ENCODE data around the gene HOXA13.

The HOXA13 gene

DNA sequence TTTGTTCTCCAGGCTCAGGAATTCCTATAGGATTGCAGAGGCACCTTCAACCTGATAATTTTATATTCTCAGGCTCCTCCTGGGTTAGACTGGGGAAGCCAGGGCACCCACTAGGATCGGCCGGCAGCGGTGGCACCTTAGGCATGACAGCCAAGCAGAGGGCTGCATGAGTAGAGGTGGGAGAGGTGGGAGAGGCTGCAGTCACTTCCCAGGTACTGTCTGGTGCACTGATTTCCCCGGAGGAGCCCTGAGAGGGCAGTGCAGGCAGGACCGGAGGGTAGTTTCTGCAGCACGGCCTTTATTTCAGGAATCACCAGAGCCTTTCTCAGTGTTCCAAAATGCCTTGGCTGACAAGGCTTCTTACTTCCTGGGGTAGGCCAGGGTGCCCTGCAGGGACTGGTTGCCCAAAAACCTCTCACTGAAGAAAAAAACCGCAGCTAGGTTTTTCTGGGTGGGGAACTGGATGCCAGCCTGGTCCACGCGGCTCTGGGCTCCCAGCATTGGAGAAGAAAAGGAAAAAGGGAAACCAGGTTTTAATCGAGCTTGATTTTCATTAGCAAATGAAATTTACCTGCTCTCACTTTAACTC is 3.6 kb upstream of the HOXA13 start:
- no peaks in the 10 kb centered on the region for H3K9me3 ChIP-seq (ENCODE audit: insufficient read depth, low read length)
- H3K4me3 ChIP-seq (ENCODE audit: insufficient read length, low read depth) = no peak overlapping the region
- DNase-seq (ENCODE audit: low read depth, low spot score) = no peak
- H3K27me3 ChIP-seq (ENCODE audit: insufficient read depth, insufficient read length) = peaks cover 96% of the 10 kb centered on the region
- no peaks in the 10 kb centered on the region for H3K36me3 ChIP-seq (ENCODE audit: insufficient read depth, insufficient read length, low read length)
- no peak for TF ChIP-seq ZNF274 (IDR thresholded peaks at IDR 0.05; ENCODE audit: low read depth, low read length)
- TF ChIP-seq YY1 (IDR thresholded peaks at IDR 0.05; ENCODE audit: insufficient read depth, insufficient read length) = no peak
- no peak for TF ChIP-seq SUZ12 (IDR thresholded peaks at IDR 0.05; ENCODE audit: extremely low read depth, insufficient read depth, insufficient read length)
- H3K4me1 ChIP-seq (ENCODE audit: insufficient read depth, insufficient read length) = peaks cover 13% of the 10 kb centered on the region
- H3K9ac ChIP-seq (ENCODE audit: insufficient read length, low read depth) = no peak overlapping the region

DNA sequence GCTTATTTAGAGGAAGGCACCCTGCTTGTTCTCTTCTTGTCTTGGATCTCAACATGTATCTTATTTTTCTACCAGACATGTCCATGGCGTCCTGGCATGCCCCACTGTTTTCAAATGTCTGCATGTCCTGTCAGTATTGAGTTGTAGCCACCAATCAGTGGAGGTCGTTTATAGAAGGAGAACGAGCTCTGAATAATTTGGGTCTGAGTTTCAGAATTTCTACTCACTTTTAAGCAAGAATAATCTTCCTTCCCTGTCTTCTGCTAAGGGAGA is 2.9 kb upstream of the HOXA13 start:
- no peaks in the 10 kb centered on the region for H3K36me3 ChIP-seq (ENCODE audit: insufficient read depth, insufficient read length, low read length)
- TF ChIP-seq YY1 (IDR thresholded peaks at IDR 0.05; ENCODE audit: insufficient read depth, insufficient read length) (no peak), ZNF274 (IDR thresholded peaks at IDR 0.05; ENCODE audit: low read depth, low read length) (no peak), SUZ12 (IDR thresholded peaks at IDR 0.05; ENCODE audit: extremely low read depth, insufficient read depth, insufficient read length) (no peak)
- H3K27me3 ChIP-seq (ENCODE audit: insufficient read depth, insufficient read length) = peaks cover 96% of the 10 kb centered on the region
- H3K9me3 ChIP-seq (ENCODE audit: insufficient read depth, low read length) = no peaks in the 10 kb centered on the region
- no peak overlapping the region for H3K4me3 ChIP-seq (ENCODE audit: insufficient read length, low read depth)
- peaks cover 13% of the 10 kb centered on the region for H3K4me1 ChIP-seq (ENCODE audit: insufficient read depth, insufficient read length)
- H3K9ac ChIP-seq (ENCODE audit: insufficient read length, low read depth) = no peak overlapping the region
- DNase-seq (ENCODE audit: low read depth, low spot score) = no peak

DNA sequence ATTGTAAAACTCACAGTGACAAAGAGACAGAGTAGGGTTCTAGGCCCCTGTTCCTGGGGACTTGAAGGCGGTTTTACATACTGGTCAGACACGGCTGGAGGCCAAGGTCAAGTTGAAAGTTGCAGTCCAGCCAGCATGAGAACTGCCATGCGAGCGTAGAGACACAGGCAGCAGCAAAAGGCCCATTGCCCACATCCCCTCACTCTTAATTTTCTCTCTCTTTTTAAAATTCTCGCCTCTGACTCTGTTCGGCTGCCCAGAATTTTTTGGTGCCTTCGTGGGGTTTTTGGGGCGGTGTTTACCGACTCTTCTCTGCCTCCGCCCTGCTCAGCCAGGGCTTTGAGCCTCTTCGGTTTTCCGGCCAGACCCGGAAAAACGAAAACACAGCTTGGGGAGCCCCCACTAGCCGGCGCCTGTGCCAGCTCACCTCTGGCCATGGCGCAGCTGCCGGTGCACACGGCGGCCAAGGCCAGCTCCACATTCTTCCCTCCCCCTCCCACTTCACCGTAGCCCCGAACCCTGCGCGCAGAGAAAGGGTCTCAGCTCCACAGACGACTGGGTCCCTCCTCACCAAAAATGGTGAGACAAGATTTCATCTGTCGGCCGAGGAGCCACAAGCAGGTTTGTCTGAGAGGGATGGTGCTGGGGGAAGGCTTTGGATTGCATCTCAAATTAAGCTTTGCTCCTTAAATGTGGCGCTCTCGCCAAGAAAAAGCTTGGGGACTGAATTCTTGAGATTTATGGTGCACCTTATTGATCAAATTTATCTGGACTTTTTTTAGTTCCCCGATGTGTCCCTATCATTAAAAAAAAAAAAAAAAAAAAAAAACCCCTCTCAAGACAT is 2.3 kb upstream of the HOXA13 start:
- no peaks in the 10 kb centered on the region for H3K9me3 ChIP-seq (ENCODE audit: insufficient read depth, low read length)
- H3K4me1 ChIP-seq (ENCODE audit: insufficient read depth, insufficient read length) = peaks cover 13% of the 10 kb centered on the region
- peaks cover 96% of the 10 kb centered on the region for H3K27me3 ChIP-seq (ENCODE audit: insufficient read depth, insufficient read length)

DNA sequence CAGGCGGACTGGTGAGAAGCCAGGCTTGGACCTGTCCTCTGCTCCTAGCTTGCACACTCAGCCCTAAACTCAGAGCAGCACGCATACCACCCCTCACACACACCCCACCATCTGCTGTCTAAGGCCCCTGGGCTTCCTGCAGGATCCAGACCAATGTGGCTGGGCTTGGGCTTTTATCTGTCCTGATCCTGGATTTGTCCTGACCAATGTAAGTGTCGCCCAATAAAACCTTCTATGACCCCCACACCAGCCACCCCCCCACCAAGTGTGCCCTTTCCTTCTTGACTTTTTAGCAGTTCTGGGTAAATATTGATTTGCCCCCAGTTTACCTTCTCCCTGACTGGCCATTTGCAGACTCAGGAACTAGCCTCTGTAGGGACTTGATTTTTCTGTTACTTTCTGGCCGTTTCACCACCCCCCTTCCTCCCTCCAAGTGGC is 1.7 kb upstream of the HOXA13 start:
- H3K9me3 ChIP-seq (ENCODE audit: insufficient read depth, low read length) = no peaks in the 10 kb centered on the region
- peaks cover 96% of the 10 kb centered on the region for H3K27me3 ChIP-seq (ENCODE audit: insufficient read depth, insufficient read length)
- no peak overlapping the region for H3K4me3 ChIP-seq (ENCODE audit: insufficient read length, low read depth)

More for the DNA sequence above, 2.3 kb upstream of the HOXA13 start:
- no peaks in the 10 kb centered on the region for H3K36me3 ChIP-seq (ENCODE audit: insufficient read depth, insufficient read length, low read length)
- DNase-seq (ENCODE audit: low read depth, low spot score) = no peak
- H3K4me3 ChIP-seq (ENCODE audit: insufficient read length, low read depth) = peak overlapping the region; percentile 6
- H3K9ac ChIP-seq (ENCODE audit: insufficient read length, low read depth) = peak overlapping the region; percentile 27
- peak; percentile 57 for TF ChIP-seq SUZ12 (IDR thresholded peaks at IDR 0.05; ENCODE audit: extremely low read depth, insufficient read depth, insufficient read length)
- TF ChIP-seq ZNF274 (IDR thresholded peaks at IDR 0.05; ENCODE audit: low read depth, low read length) = no peak
- no peak for TF ChIP-seq YY1 (IDR thresholded peaks at IDR 0.05; ENCODE audit: insufficient read depth, insufficient read length)

DNA sequence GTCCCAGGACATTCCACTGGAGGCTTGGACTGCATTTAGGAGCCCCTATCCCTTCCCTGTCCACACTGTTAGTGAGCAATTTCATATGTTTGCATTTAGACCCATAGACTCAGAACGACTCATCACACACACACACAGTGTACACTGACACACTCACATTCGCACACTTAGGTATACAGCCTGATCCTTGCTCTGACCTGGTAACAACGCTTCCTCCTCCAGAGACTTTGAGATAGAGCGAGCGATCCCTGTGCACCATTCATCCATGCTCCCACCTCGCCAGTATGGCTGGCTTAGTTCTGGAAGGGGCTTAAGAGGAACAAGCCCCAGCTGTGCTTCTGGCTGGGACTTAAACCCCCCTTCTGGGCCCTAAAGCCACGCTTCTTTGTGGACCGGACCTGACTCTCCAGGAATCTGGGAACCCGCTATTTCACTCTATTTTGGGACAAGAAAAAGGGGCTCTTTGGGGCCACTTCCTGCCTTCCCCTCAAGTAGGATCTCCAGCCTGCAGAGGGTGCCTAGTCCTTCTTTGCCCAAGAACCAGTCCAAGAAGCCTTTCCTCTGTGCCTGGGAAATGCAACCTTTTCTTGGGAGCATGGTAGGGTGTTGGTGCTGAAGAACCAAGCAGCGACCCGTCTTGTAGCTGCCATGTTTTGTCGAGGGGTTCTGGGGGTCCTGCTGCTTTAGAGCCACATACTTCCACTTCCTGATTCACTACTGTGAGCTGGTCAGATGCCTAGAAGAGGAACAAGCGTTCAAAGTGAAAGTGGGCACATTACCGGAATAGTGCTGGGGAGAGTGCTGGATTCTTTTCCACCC is 1.1 kb upstream of the HOXA13 start:
- no peak for DNase-seq (ENCODE audit: low read depth, low spot score)
- H3K4me3 ChIP-seq (ENCODE audit: insufficient read length, low read depth) = peak overlapping the region; percentile 39
- H3K9ac ChIP-seq (ENCODE audit: insufficient read length, low read depth) = no peak overlapping the region
- H3K27me3 ChIP-seq (ENCODE audit: insufficient read depth, insufficient read length) = peaks cover 96% of the 10 kb centered on the region
- peaks cover 13% of the 10 kb centered on the region for H3K4me1 ChIP-seq (ENCODE audit: insufficient read depth, insufficient read length)
- H3K9me3 ChIP-seq (ENCODE audit: insufficient read depth, low read length) = no peaks in the 10 kb centered on the region
- H3K36me3 ChIP-seq (ENCODE audit: insufficient read depth, insufficient read length, low read length) = no peaks in the 10 kb centered on the region
- peak; percentile 48 for TF ChIP-seq SUZ12 (IDR thresholded peaks at IDR 0.05; ENCODE audit: extremely low read depth, insufficient read depth, insufficient read length)
- TF ChIP-seq ZNF274 (IDR thresholded peaks at IDR 0.05; ENCODE audit: low read depth, low read length) = no peak
- TF ChIP-seq YY1 (IDR thresholded peaks at IDR 0.05; ENCODE audit: insufficient read depth, insufficient read length) = no peak

More for the DNA sequence above, 1.7 kb upstream of the HOXA13 start:
- Histone ChIP-seq H3K4me1 (ENCODE audit: insufficient read depth, insufficient read length) (peaks cover 13% of the 10 kb centered on the region), H3K9ac (ENCODE audit: insufficient read length, low read depth) (no peak overlapping the region), H3K36me3 (ENCODE audit: insufficient read depth, insufficient read length, low read length) (no peaks in the 10 kb centered on the region)
- TF ChIP-seq SUZ12 (IDR thresholded peaks at IDR 0.05; ENCODE audit: extremely low read depth, insufficient read depth, insufficient read length) = peak; percentile 20
- TF ChIP-seq ZNF274 (IDR thresholded peaks at IDR 0.05; ENCODE audit: low read depth, low read length) = no peak
- no peak for DNase-seq (ENCODE audit: low read depth, low spot score)

DNA sequence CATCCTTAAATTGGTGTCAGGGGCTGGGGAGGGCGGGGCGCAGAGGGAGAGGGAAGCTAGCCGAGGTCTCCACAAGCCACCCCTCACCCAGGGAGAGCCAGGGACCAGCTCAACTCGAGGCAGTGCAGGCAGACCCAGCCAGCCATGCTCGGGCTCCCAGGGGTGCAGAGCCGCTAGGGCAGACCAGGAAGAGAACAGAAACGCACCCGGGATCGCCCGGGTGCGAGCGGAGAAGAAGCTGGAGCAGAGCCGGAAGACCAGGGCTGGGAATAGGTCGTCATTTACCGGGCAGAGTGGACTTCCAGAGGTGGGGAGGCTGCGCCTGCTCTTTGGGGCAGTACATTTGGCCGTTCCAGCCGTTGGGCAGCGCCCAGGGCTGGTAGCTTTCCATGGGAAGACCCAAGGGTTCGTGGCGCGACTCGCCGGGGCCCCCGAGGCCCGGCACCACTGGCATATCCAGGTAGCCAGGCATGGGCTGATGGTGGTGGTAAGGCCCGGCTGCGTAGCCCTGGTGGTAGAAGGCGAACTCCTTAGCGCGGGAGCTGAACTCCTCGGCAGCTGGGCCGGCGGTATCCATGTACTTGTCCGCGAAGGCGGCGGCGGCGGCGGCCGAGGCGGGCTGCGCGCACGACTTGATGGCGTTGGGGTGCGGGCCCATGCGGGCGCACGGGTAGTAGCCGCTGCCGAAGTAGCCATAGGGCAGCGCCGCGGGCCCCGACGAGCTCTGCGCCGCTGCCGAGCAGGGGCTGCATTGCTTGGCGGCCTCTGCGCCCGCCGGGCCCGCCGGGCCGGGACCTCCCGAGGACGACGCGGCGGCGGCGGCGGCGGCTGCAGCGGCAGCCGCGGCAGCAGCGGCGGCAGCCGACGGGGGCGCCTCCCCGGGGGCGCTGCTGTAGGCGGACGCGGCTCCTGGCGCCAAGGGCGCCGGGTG is 755 bp downstream of the HOXA13 start:
- Histone ChIP-seq H3K9me3 (ENCODE audit: insufficient read depth, low read length) (no peaks in the 10 kb centered on the region), H3K36me3 (ENCODE audit: insufficient read depth, insufficient read length, low read length) (no peaks in the 10 kb centered on the region), H3K4me1 (ENCODE audit: insufficient read depth, insufficient read length) (peaks cover 7% of the 10 kb centered on the region), H3K4me3 (ENCODE audit: insufficient read length, low read depth) (peak overlapping the region; percentile 39), H3K9ac (ENCODE audit: insufficient read length, low read depth) (peak overlapping the region; percentile 32), H3K27me3 (ENCODE audit: insufficient read depth, insufficient read length) (peaks cover 96% of the 10 kb centered on the region)
- TF ChIP-seq ZNF274 (IDR thresholded peaks at IDR 0.05; ENCODE audit: low read depth, low read length) (no peak), SUZ12 (IDR thresholded peaks at IDR 0.05; ENCODE audit: extremely low read depth, insufficient read depth, insufficient read length) (peak; percentile 85)
- no peak for DNase-seq (ENCODE audit: low read depth, low spot score)
